Left colon (tissue), 2 donors: ENCODE measurements around the gene FER. TPM values are rescaled to one million over a fixed set of nuclear protein-coding genes. Genes with fewer than 3 reads are reported as not detected.
"Not testable (repeated sequence)": the region's sequence is repeated elsewhere in the genome, so short reads cannot be mapped to it uniquely, and the experiment has no call there.

Source experiments
- ATAC-seq: fragments of 200-7000 bp; cut with Tn5 transposase; one replicate; pipeline ENCODE4 v1.9.1; 2020; ENCODE audit warnings: mild to moderate bottlenecking, moderate library complexity
- DNase-seq, 2 donors: peaks; one replicate each; pipeline ENCODE4 v3.0.0-alpha.2; 2020
- intact Hi-C, 2 donors: fragments of 100-400 bp; cut with DNase I in 1 of 2; cut with micrococcal nuclease in 1 of 2; formaldehyde crosslinking; loops; one replicate each; pipeline versions ENCODE4 v1.11.2 to v1.14.0; 2022; cut with DNase I, micrococcal nuclease
- long read RNA-seq: library from polyadenylated mRNA; unstranded; transcript quantifications from one replicate; pipeline ENCODE4 v2.0.0, GENCODE V29; 2021
- total RNA-seq, 2 donors: library from RNA; stranded (reverse); fragmentation: NEBNext Ultra II Directional; extraction: Animal tissue kit (Norgen Biotek cat#: 25700); gene quantifications; one replicate each; pipeline ENCODE4 v1.2.1, GENCODE V29; 2021
- donor health status: DM: no; HTN: no; CAD: no.
- donor health status: DM: yes; HTN: yes; CAD: no.

The FER gene
- 10 to 100 TPM; 11.6 to 15.6 TPM for total RNA-seq
- long read RNA-seq, partial matches to known transcripts: 1 of 7 reads
- long read RNA-seq, other reads (novel, unspliced or antisense): 6 of 7 reads

- intact Hi-C loops: no loop called here
- ATAC-seq (peak; percentile 25), DNase-seq (peak in 1 of 2 donors; percentile 13)
Observed at GRCh38 chr5:108747774-108748400, at the start of gene FER. FER (plus strand) TSS chr5:108747897; CDS start chr5:108798183, 50,286 bp downstream.

DNA sequence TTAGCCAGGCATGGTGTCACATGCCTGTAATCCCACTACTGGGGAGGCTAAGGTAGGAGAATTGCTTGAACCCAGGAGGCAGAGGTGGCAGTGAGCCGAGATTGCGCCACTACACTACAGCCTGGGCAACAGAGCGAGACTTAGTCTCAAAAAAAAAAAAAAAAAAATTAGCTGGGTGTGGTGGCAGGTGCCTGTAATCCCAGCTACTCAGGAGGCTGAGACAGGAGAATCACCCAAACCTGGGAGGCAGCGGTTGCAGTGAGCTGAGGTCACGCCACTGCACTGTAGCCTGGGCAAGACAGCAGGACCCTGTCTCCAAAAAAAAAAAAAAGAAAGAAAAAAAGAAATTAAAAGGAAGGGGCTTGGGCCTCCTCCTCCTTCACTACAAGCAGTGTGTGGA lies 47.3 kb upstream of the FER start:
- ATAC-seq, DNase-seq, intact Hi-C loops: not testable (repeated sequence)

GRCh38 chr5:108700930-108701329 lies 46.8 kb upstream of the FER start:
- DNase-seq (no peak), ATAC-seq (no peak)
- intact Hi-C loops: no loop called here

DNA sequence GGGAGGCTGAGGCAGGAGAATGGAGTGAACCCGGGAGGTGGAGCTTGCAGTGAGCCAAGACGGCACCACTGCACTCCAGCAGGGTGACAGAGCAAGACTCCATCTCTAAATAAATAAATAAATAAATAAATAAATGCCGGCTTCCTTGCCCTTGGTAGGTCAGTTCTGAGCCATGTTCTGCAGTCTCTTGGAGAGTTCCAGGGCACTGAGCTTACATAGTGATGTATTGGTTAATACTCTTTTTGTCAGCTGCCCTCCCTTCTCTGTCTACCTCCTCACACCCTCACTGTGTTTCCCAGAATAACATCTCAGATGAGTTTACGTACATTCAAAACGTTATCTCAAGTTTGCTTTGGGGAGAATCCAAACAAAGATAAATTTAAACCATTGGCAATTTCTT lies 45.2 kb upstream of the FER start:
- ATAC-seq (no peak), DNase-seq (no peak)
- intact Hi-C loops: no loop called here

- no peak for ATAC-seq
- intact Hi-C loops: no loop called here
- no peak for DNase-seq
Observed at GRCh38 chr5:108703313-108703712, 44.4 kb upstream of the FER start.

DNA sequence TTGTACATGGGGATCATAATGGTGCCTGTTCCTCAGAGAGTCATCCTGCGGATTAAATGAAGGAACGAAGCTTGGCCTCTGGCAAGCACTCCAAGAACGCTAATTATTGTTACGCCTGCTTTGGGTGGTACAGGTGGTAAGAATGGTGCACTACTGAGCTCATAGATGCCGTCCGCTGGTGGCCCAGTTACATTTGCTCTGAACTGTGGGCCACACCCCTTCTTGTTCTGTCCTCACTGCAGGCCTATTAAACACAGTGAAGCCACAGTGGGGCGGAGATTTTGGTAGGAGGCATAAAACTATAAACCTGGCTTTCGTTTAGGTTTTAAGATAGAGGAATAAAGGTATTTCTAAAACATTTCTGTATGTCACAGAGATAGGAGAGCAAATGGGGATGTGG lies 40.6 kb upstream of the FER start:
- intact Hi-C loops: no loop called here
- DNase-seq (no peak), ATAC-seq (peak; percentile 31)

GRCh38 chr5:108711898-108712297 lies 35.8 kb upstream of the FER start:
- ATAC-seq (no peak), DNase-seq (no peak)
- intact Hi-C loops: no loop called here

DNA sequence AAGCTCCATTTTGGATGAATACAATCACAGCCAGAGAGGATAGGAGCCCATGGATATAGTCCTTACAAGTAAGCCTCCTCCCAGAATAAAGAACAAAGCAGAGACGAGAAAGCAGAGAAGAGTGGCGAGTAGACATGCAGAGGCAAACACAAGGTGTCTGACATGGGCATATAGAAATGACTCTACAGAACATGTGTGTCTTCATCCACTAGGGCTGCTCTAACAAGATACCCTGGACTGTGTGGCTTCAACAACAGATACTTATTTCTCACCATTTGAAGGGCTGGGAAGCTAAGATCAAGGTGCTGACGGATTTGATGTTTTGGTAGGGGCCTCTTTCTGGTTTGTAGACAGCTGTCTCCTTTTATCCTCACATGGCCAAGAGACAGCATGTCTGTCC lies 32.3 kb upstream of the FER start:
- DNase-seq (no peak), ATAC-seq (no peak)
- intact Hi-C loops: no loop called here

GRCh38 chr5:108720391-108720790 lies 27.3 kb upstream of the FER start:
- no peak for ATAC-seq
- no peak for DNase-seq
- intact Hi-C loops: no loop called here

DNA sequence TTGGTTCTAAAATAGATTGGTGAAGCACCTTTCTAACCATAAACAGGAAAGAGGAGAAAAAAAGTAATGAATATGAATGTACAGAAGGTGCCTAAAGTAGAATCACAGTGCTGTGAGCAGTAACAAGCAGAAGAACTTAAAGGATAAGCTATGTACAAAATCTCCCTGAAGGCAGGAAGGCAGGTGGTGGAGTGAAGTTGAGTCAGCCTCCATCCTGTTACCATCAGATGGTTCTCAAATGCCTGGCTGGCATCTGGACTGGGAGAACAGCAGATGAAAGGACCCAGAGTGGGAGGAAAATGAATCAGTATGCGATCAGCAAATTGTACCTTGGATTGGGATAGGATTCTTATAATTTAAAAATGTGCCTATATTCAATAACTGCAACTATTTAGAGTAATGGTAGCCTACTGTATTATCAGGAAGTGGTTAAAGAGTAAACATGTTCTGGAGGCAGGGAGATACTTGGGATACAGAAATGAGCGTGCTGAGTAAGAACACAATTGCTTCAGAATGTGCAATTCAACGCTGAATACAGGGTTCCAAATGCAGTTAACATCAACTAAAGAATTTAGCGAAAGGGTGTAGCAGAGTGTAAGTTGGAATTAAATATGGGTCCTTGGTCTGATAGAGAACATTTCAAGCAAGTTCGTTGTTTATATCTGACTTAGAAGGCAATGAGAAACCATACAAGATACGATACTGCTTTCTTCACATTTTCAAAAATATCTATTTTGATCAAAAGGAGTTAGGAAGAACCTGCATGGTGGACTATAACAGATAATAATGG lies 21.1 kb upstream of the FER start:
- ATAC-seq (no peak), DNase-seq (no peak)
- intact Hi-C loops: no loop called here

DNA sequence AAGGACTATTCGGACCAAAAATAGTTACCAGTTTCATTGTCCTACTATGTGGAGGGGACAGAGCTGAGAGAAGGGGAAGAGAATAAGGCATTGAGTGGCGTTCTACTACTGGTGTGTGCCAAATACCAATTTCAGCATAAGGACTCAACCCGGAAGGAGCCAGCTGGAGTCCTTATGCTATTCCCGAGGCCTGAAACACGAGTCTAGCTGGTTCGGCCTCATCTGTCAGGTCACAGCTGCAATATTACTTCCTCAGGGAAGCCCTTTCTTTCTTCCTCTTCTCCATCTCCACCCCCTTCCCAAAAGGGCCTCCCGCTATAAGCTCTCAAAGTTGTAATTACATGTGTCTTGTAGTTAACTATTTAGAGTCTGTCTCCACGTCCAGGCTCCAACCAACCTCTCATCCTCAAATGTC lies 20.5 kb upstream of the FER start:
- peak; percentile 59 for ATAC-seq
- intact Hi-C loops: no loop called here

GRCh38 chr5:108727651-108728565 lies 19.8 kb upstream of the FER start:
- intact Hi-C loops: no loop called here
- peak; percentile 99 for ATAC-seq
- DNase-seq: peak; percentile 92 to 93

More for the DNA sequence above, 20.5 kb upstream of the FER start:
- peak; percentile 46 to 53 for DNase-seq

GRCh38 chr5:108728566-108729241 lies 19.0 kb upstream of the FER start:
- ATAC-seq: peak; percentile 26
- intact Hi-C loops: no loop called here

GRCh38 chr5:108729242-108729615 lies 18.5 kb upstream of the FER start:
- DNase-seq: no peak
- intact Hi-C loops: no loop called here
- no peak for ATAC-seq

More at GRCh38 chr5:108728566-108729241, 19.0 kb upstream of the FER start:
- DNase-seq: no peak

DNA sequence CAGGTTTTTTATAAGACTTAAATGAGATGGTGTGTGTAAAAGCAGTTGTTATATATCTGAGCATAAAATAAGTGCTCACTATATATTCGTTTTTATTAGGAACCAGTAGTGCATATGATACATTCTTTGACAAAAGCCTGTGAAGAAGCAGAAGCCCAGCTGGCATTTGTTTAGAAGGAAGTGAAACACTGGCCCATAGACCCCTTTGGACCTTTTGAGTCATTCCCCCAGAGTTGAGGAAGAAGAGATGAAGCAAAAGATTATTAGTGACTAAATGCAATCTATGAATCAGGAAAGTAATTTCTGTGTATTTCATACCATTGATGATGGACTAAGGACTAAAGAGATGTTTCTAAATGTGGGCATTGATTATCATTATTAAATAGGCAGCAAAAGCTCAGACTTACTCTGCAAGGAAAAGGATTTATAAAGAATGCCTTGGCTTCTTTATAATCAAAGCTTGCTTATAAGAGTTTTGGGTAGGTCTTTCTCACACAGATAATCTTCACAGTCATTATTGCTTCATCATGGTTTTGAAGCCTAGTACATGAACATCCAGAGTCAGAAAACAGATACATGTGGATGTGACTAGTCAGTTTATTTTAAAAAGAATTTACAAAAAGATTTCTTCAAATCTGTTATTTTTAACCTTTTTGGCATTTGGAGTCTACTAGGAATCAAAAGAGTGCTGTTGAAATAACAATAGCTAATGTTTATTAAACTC lies 16.9 kb upstream of the FER start:
- no peak for ATAC-seq
- intact Hi-C loops: no loop called here
- no peak for DNase-seq

GRCh38 chr5:108735790-108736189 lies 11.9 kb upstream of the FER start:
- intact Hi-C loops: no loop called here
- ATAC-seq: no peak
- no peak for DNase-seq

GRCh38 chr5:108736855-108737254 lies 10.8 kb upstream of the FER start:
- intact Hi-C loops: no loop called here
- DNase-seq (no peak), ATAC-seq (no peak)

GRCh38 chr5:108739376-108739775 lies 8.3 kb upstream of the FER start:
- no peak for ATAC-seq
- intact Hi-C loops: no loop called here

More at GRCh38 chr5:108739376-108739775, 8.3 kb upstream of the FER start:
- no peak for DNase-seq
